Peyer's patch (tissue), 4 donors: ENCODE results near the gene PTMA. TPM values are rescaled to one million over a fixed set of nuclear protein-coding genes. Genes with fewer than 3 reads are reported as not detected.

Experiments
- DNase-seq, 3 donors: peaks; one replicate each; pipeline ENCODE4 v3.0.0-alpha.2; 2017 to 2019
- H3K27ac ChIP-seq, 4 donors: fragments of 200-600 bp; sonication (generic); one replicate each; pipeline ENCODE4 v1.5.1; 2016 to 2019
- H3K27me3 ChIP-seq, 2 donors: fragments of 200-600 bp; sonication (generic); one replicate each; pipeline ENCODE4 v1.5.1; 2019
- H3K36me3 ChIP-seq, 3 donors: fragments of 200-600 bp; sonication (generic); one replicate each; pipeline ENCODE4 v1.5.1; 2016 to 2019
- H3K4me1 ChIP-seq, 4 donors: fragments of 200-600 bp; sonication (generic); one replicate each; pipeline ENCODE4 v1.5.1; 2016 to 2019
- H3K4me3 ChIP-seq, 4 donors: fragments of 200-600 bp; sonication (generic); 1 replicate in 3 of 4; 2 replicates in 1 of 4; pipeline ENCODE4 v1.5.1; 2016 to 2019; ENCODE audit warnings: mild to moderate bottlenecking in 1 of 4
- H3K9me3 ChIP-seq, 4 donors: fragments of 200-600 bp; sonication (generic); one replicate each; pipeline ENCODE4 v1.5.1; 2016 to 2019; ENCODE audit warnings: mild to moderate bottlenecking in 1 of 4
- CTCF ChIP-seq, 6 experiments: fragments of 450-650 bp in 4 of 6; fragments of 200-600 bp in 2 of 6; sonication (generic) in 1 of 6; IDR thresholded peaks; one replicate each; pipeline ENCODE4 v1.5.1; 2017 to 2019; ENCODE audit warnings: antibody characterized with exemption in 6 of 6, mild to moderate bottlenecking in 3 of 6, moderate library complexity in 1 of 6
- POLR2A ChIP-seq, 2 donors: fragments of 450-650 bp; IDR thresholded peaks; one replicate each; pipeline ENCODE4 v1.5.1; 2017; ENCODE audit warnings: antibody characterized with exemption in 2 of 2, mild to moderate bottlenecking in 2 of 2, moderate library complexity in 2 of 2
- small RNA-seq, 2 donors: library from RNA; depleted of rRNA; stranded (forward); fragments of <200 nt; gene quantifications; one replicate each; pipeline ENCODE3, GENCODE V24; 2016
- total RNA-seq, 4 donors: library from RNA; depleted of rRNA; stranded (reverse); fragments of >200 nt; gene quantifications; one replicate each; pipeline ENCODE4 v1.1.0, GENCODE V29; 2016

The PTMA gene
- total RNA-seq, 4 donors from 2014 or later, result 316 to 1,049 (median 353) TPM

GRCh38 chr2:231761735-231762134 lies 53.4 kb downstream of the PTMA start:
- Histone ChIP-seq H3K4me3 (no peak overlapping the region), H3K27me3 (no peaks in the 10 kb centered on the region), H3K4me1 (no peaks in the 10 kb centered on the region), H3K27ac (no peak overlapping the region), H3K9me3 (no peaks in the 10 kb centered on the region), H3K36me3 (no peaks in the 10 kb centered on the region)
- no peak for DNase-seq
- TF ChIP-seq POLR2A (IDR thresholded peaks at IDR 0.05) (no peak), CTCF (IDR thresholded peaks at IDR 0.05) (no peak)

Small RNA genes within 50 kb of the gene (small RNA-seq; reads per million reads assigned to genes)
- gene RF00015, result 0 reads per million in 2 donors

Other genes with a start within 250 kb of the PTMA start
- 100 to 1,000 TPM in 3 of 4 donors, 10 to 100 TPM in 1; 80.7 to 661 (median 153) TPM for gene NCL, start 244.0 kb upstream of the PTMA start, total RNA-seq
- 1 to 10 TPM in 1 of 4 donors, under 1 TPM in 2, not detected in 1; 0.53 to 3.1 (median 0.80) TPM for gene NMUR1, start 178.1 kb upstream of the PTMA start, total RNA-seq
- not detected for gene TEX44, start 115.7 kb upstream of the PTMA start, total RNA-seq
- 10 to 100 TPM; 20.0 to 59.4 (median 25.7) TPM for gene PDE6D, start 72.8 kb downstream of the PTMA start, total RNA-seq
- gene COPS7B, start 77.9 kb downstream of the PTMA start, total RNA-seq, result 100 to 1,000 TPM in 1 of 4 donors, 10 to 100 TPM in 3; 33.5 to 217 (median 43.4) TPM
- gene NPPC, start 217.9 kb downstream of the PTMA start, total RNA-seq, result not detected